Measurements from ENCODE around the gene TEX264.

DNA sequence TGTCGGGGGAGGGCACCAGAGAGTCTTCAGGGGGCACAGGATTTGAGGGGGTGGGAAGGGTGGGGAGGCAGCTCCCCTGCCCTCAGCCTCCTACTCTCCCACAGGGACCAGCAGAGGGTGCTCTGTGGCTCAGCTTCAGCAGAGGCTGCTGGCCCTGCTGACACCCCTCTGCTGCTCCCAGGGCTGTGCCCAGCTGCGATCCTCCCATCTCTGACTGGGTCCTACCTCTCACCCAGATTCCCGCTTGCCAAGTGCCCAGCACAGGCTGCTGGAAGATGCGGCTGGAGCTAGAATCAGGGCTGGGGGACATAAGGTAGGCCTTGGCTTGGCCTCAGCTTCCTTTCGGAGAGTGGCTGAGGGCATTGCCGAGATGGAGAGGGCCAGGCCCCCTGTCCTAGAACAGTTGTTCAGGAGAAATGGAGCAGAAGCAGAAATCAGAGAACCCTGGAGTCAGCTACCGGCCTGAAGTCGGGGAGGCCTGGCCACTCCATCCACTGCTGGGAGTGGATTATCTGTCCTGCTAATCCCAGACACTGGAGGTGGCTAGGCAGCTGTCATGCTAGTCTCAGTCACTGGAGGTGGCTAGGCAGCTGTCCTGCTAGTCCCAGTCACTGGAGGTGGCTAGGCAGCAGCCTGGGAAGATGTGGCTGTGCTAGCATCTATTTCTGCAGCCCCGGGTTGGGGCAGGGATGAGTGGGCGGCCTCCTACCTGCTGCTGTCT lies 39.7 kb downstream of the TEX264 start:
- TF ChIP-seq EZH2 (IDR thresholded peaks at IDR 0.05; ENCODE audit: borderline replicate concordance, low read length), result no peak
- TF ChIP-seq, protein P1, sequence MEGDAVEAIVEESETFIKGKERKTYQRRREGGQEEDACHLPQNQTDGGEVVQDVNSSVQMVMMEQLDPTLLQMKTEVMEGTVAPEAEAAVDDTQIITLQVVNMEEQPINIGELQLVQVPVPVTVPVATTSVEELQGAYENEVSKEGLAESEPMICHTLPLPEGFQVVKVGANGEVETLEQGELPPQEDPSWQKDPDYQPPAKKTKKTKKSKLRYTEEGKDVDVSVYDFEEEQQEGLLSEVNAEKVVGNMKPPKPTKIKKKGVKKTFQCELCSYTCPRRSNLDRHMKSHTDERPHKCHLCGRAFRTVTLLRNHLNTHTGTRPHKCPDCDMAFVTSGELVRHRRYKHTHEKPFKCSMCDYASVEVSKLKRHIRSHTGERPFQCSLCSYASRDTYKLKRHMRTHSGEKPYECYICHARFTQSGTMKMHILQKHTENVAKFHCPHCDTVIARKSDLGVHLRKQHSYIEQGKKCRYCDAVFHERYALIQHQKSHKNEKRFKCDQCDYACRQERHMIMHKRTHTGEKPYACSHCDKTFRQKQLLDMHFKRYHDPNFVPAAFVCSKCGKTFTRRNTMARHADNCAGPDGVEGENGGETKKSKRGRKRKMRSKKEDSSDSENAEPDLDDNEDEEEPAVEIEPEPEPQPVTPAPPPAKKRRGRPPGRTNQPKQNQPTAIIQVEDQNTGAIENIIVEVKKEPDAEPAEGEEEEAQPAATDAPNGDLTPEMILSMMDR (IDR thresholded peaks at IDR 0.05; ENCODE audit: low read length), result no peak; the same call in 1 of the 2 replicates
